B cell (primary cell): ENCODE data around the gene THBD.

Experiments used
- CTCF ChIP-seq: fragments of 200-600 bp; IDR thresholded peaks from one replicate; pipeline ENCODE4 v1.8.0; 2022; ENCODE audit warnings: antibody characterized with exemption, mild to moderate bottlenecking
- EZH2 ChIP-seq: IDR thresholded peaks from 2 replicates; pipeline ENCODE4 v1.6.1; 2012; ENCODE audit warnings: borderline replicate concordance, low read depth, mild to moderate bottlenecking, moderate library complexity, low read length; ENCODE audit not compliant: insufficient read depth, poor library complexity, severe bottlenecking

- TF ChIP-seq CTCF, result no peak
- no peak for TF ChIP-seq EZH2
These were observed 11.8 kb upstream of the THBD start for GRCh38 chr20:23061262-23061661.
